ENCODE results near the gene TTI1. TPM values are rescaled to one million over a fixed set of nuclear protein-coding genes. Genes with fewer than 3 reads are reported as not detected.

TTI1 gene
- total and polyA plus RNA-seq, 2 experiments from 2014 or later = 15.1 TPM

DNA sequence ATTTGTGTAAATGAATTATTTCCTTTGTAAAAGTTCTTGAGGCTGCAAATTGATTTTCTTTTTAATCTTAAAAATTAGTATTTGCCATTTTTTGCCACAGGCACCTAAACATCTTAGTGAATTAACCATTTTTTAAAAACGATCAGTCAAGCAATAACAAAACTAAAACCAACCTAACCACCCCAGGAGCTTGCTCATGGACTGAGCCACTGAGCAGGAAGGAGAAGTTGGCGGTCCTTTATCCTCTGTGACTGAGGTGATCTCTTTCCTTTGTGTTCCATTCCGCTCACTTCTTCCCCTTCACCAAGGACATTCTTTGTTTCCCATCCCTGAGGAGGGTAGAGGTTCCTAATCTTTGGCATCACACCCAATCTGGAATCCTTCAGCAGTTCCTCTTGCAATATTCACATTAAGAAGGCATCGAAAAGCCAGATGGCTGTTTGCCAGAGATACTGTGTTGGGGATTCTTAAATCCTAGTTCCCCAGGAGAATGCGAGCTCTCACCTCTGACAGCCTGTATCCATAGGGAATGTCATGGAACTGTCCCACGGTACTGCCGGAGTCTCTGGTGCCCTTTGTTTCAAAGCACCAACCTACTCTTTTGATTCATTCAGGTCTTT, 30.8 kb upstream of the TTI1 start:
- TF ChIP-seq, protein P1, sequence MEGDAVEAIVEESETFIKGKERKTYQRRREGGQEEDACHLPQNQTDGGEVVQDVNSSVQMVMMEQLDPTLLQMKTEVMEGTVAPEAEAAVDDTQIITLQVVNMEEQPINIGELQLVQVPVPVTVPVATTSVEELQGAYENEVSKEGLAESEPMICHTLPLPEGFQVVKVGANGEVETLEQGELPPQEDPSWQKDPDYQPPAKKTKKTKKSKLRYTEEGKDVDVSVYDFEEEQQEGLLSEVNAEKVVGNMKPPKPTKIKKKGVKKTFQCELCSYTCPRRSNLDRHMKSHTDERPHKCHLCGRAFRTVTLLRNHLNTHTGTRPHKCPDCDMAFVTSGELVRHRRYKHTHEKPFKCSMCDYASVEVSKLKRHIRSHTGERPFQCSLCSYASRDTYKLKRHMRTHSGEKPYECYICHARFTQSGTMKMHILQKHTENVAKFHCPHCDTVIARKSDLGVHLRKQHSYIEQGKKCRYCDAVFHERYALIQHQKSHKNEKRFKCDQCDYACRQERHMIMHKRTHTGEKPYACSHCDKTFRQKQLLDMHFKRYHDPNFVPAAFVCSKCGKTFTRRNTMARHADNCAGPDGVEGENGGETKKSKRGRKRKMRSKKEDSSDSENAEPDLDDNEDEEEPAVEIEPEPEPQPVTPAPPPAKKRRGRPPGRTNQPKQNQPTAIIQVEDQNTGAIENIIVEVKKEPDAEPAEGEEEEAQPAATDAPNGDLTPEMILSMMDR (IDR thresholded peaks at IDR 0.05; ENCODE audit: poor library complexity) = no peak
- no peak for TF ChIP-seq EZH2 (IDR thresholded peaks at IDR 0.05; ENCODE audit: borderline replicate concordance)
- no peak for TF ChIP-seq EZH2phosphoT487 (IDR thresholded peaks at IDR 0.05; ENCODE audit: low read depth, severe bottlenecking, unreplicated experiment)
- Histone ChIP-seq H3K4me3 (no peak overlapping the region), H3K27ac (no peak overlapping the region), H3K36me3 (replicated peaks; ENCODE audit: insufficient read depth, low read depth) (no peaks in the 10 kb centered on the region), H3K27me3 (no peaks in the 10 kb centered on the region), H3K4me1 (ENCODE audit: insufficient read depth) (peaks cover 12% of the 10 kb centered on the region), H4K20me1 (ENCODE audit: insufficient read depth, poor library complexity, severe bottlenecking) (no peaks in the 10 kb centered on the region), H2AFZ (no peak overlapping the region), H3K79me2 (peaks cover 6% of the 10 kb centered on the region), H3K9me2 (replicated peaks; ENCODE audit: insufficient read depth) (no peaks in the 10 kb centered on the region), H3K4me2 (no peak overlapping the region), H3K9me3 (ENCODE audit: low read depth) (no peaks in the 10 kb centered on the region)
- 91% methylated on average over 7 of the region's 7 CpGs for WGBS (ENCODE audit: low lambda C conversion rate, missing lambda C conversion rate)
- no peak for DNase-seq (ENCODE audit: low spot score)

DNA sequence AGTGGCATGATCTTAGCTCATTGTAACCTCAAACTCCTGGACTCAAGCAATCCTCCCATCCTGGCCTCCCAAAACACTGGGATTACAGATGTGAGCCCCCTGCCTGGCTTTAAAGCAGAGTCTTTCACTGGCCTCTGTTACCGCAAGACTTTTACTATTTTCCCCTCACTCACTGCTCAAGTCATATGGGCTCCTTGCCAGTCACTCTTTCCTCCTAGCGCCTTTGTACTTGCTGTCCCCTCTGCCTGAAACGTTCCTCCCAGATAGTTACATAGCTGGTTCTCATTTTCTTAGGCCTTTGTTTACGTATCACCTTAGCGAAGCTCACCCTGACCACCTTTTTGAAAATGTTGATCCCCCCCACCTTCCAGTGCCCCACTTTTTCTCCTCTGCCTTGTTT, 29.6 kb upstream of the TTI1 start:
- Histone ChIP-seq H3K4me1 (ENCODE audit: insufficient read depth) (peaks cover 12% of the 10 kb centered on the region), H3K9me2 (replicated peaks; ENCODE audit: insufficient read depth) (no peaks in the 10 kb centered on the region), H3K4me3 (no peak overlapping the region), H2AFZ (no peak overlapping the region), H4K20me1 (ENCODE audit: insufficient read depth, poor library complexity, severe bottlenecking) (no peaks in the 10 kb centered on the region), H3K4me2 (no peak overlapping the region), H3K79me2 (peaks cover 12% of the 10 kb centered on the region), H3K9me3 (ENCODE audit: low read depth) (no peaks in the 10 kb centered on the region), H3K36me3 (replicated peaks; ENCODE audit: insufficient read depth, low read depth) (no peaks in the 10 kb centered on the region), H3K27ac (no peak overlapping the region), H3K27me3 (no peaks in the 10 kb centered on the region)
- DNase-seq (ENCODE audit: low spot score) = no peak
- no peak for TF ChIP-seq EZH2 (IDR thresholded peaks at IDR 0.05; ENCODE audit: borderline replicate concordance)
- TF ChIP-seq EZH2phosphoT487 (IDR thresholded peaks at IDR 0.05; ENCODE audit: low read depth, severe bottlenecking, unreplicated experiment) = no peak
- TF ChIP-seq, protein P1 (IDR thresholded peaks at IDR 0.05; ENCODE audit: poor library complexity) = no peak
- WGBS (ENCODE audit: low lambda C conversion rate, missing lambda C conversion rate) = 56% methylated on average over 5 of the region's 5 CpGs

DNA sequence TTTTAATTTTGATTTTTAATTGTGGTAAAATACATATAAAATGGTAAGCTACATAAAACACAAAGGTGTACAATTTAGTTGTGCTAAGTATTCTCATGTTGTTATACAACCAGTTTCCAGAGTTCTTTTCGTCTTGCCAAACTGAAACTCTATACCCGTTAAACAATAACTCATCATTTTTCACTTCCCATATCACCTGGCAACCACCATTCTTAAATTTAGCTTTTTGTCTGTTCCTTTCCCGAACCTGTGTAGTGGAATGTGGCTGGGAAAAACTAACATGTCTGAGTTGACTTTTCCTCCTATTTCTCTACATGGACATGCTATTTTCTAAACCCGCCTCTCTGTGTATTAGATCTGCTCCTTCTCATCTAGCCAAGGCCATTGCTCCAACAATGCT, 27.9 kb upstream of the TTI1 start:
- Histone ChIP-seq H3K4me3 (no peak overlapping the region), H3K27me3 (no peaks in the 10 kb centered on the region), H3K9me3 (ENCODE audit: low read depth) (no peaks in the 10 kb centered on the region), H3K79me2 (peaks cover 21% of the 10 kb centered on the region), H3K36me3 (replicated peaks; ENCODE audit: insufficient read depth, low read depth) (no peaks in the 10 kb centered on the region), H3K27ac (no peak overlapping the region), H3K4me2 (no peak overlapping the region), H4K20me1 (ENCODE audit: insufficient read depth, poor library complexity, severe bottlenecking) (no peaks in the 10 kb centered on the region), H3K9me2 (replicated peaks; ENCODE audit: insufficient read depth) (no peaks in the 10 kb centered on the region), H3K4me1 (ENCODE audit: insufficient read depth) (peaks cover 12% of the 10 kb centered on the region), H2AFZ (no peak overlapping the region)
- TF ChIP-seq EZH2 (IDR thresholded peaks at IDR 0.05; ENCODE audit: borderline replicate concordance) (no peak), EZH2phosphoT487 (IDR thresholded peaks at IDR 0.05; ENCODE audit: low read depth, severe bottlenecking, unreplicated experiment) (no peak)
- TF ChIP-seq, protein P1 (IDR thresholded peaks at IDR 0.05; ENCODE audit: poor library complexity) = no peak
- DNase-seq (ENCODE audit: low spot score) = no peak
- 89% methylated on average over 4 of the region's 4 CpGs for WGBS (ENCODE audit: low lambda C conversion rate, missing lambda C conversion rate)

Measured in hepatocyte (in vitro differentiated cells).